Loucy (cell line): ENCODE measurements around the gene GSE1.

Experiments used
- CTCF ChIP-seq: fragments of 200-600 bp; sonication (generic); conservative IDR thresholded peaks from 2 replicates; pipeline ENCODE4 v1.5.1; 2014; ENCODE audit warnings: mild to moderate bottlenecking, antibody characterized with exemption, low read length
- EZH2phosphoT487 ChIP-seq: fragments of 200-600 bp; IDR thresholded peaks from 2 replicates; pipeline ENCODE4 v1.6.1; 2018; ENCODE audit warnings: antibody characterized with exemption, mild to moderate bottlenecking, moderate library complexity, borderline replicate concordance

GRCh38 chr16:85608887-85609286, 4.2 kb upstream of the GSE1 start:
- TF ChIP-seq EZH2phosphoT487 (no peak), CTCF (no peak)
